ENCODE data around the gene PPP1CA. TPM values are rescaled to one million over a fixed set of nuclear protein-coding genes. Genes with fewer than 3 reads are reported as not detected.

PPP1CA gene
- total RNA-seq, 3 donors from 2014 or later: 130 to 239 (median 209) TPM

DNA sequence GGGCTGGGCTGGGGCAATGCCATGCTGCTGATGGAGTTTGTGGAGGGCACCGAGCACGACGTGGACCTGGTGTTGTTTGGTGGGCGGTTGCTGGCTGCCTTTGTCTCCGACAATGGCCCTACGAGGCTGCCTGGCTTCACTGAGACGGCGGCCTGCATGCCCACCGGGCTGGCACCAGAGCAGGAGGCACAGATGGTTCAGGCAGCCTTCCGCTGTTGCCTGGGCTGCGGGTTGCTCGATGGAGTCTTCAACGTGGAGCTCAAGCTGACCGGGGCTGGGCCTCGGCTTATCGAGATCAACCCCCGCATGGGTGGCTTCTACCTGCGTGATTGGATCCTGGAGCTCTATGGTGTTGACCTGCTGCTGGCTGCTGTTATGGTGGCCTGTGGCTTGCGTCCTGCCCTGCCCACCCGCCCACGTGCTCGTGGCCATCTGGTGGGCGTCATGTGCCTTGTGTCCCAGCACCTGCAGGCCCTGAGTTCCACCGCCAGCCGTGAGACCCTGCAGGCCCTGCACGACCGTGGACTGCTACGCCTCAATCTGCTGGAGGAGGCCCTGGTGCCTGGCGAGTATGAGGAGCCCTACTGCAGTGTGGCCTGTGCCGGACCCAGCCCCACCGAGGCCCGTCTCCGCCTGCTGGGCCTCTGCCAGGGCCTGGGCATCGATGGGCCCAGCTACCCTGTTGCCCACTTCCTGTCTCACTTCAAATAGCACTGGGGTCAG, 22.4 kb upstream of the PPP1CA start:
- H3K4me1 ChIP-seq (ENCODE audit: low read depth): peaks cover 21% of the 10 kb centered on the region
- TF ChIP-seq, protein P1, sequence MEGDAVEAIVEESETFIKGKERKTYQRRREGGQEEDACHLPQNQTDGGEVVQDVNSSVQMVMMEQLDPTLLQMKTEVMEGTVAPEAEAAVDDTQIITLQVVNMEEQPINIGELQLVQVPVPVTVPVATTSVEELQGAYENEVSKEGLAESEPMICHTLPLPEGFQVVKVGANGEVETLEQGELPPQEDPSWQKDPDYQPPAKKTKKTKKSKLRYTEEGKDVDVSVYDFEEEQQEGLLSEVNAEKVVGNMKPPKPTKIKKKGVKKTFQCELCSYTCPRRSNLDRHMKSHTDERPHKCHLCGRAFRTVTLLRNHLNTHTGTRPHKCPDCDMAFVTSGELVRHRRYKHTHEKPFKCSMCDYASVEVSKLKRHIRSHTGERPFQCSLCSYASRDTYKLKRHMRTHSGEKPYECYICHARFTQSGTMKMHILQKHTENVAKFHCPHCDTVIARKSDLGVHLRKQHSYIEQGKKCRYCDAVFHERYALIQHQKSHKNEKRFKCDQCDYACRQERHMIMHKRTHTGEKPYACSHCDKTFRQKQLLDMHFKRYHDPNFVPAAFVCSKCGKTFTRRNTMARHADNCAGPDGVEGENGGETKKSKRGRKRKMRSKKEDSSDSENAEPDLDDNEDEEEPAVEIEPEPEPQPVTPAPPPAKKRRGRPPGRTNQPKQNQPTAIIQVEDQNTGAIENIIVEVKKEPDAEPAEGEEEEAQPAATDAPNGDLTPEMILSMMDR (IDR thresholded peaks at IDR 0.05): no peak
- no peak for DNase-seq
- no peak overlapping the region for H3K4me3 ChIP-seq
- intact Hi-C loops (cut with DNase I, micrococcal nuclease): no loop called here
- peaks cover 3% of the 10 kb centered on the region for H3K36me3 ChIP-seq (ENCODE audit: low read depth)
- ATAC-seq: no peak
- no peaks in the 10 kb centered on the region for H3K9me3 ChIP-seq

DNA sequence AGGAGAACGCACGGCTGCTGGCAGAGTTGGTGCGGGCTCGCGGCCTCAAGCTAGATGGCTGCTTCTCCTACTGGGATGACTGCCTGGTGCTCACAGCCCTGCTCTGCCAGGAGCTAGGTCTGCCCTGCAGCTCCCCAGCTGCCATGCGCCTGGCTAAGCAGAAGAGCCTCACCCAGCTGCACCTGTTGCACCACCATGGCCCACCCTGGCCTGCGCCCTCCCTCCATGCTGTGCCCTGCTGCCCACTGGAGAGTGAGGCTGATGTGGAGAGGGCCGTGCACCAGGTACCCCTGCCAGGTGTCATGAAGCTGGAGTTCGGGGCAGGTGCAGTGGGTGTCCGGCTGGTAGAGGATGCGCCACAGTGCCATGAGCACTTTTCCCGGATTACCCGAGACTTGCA, 21.8 kb upstream of the PPP1CA start:
- Histone ChIP-seq H3K9me3 (no peaks in the 10 kb centered on the region), H3K36me3 (ENCODE audit: low read depth) (peaks cover 3% of the 10 kb centered on the region), H3K4me1 (ENCODE audit: low read depth) (peaks cover 18% of the 10 kb centered on the region), H3K4me3 (no peak overlapping the region)
- TF ChIP-seq, protein P1 (IDR thresholded peaks at IDR 0.05): no peak
- intact Hi-C loops (cut with DNase I, micrococcal nuclease): no loop called here
- DNase-seq: no peak
- no peak for ATAC-seq

DNA sequence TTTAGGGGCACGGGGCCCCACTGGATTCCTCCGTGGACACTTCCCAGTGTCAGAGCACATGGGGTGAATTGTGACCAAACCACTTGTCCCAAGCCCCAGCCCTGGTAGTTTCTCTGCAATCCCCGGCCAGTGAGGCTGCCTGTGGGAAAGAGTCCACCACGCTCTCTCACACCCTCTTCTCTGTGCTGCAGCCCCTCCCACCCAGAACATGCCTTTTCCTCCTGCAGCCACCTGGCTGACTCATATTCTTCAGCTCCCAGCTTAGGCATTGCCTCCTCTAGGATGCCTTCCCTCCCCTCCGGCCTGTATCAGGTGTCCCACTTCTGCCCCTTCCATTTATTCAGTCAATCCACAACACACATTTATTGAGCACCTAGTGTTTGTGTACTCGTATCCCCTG, 21.2 kb upstream of the PPP1CA start:
- ATAC-seq: no peak
- TF ChIP-seq, protein P1 (IDR thresholded peaks at IDR 0.05): no peak
- Histone ChIP-seq H3K4me3 (no peak overlapping the region), H3K36me3 (ENCODE audit: low read depth) (peaks cover 3% of the 10 kb centered on the region), H3K4me1 (ENCODE audit: low read depth) (peaks cover 18% of the 10 kb centered on the region), H3K9me3 (no peaks in the 10 kb centered on the region)
- DNase-seq: no peak
- intact Hi-C loops (cut with DNase I, micrococcal nuclease): no loop called here

DNA sequence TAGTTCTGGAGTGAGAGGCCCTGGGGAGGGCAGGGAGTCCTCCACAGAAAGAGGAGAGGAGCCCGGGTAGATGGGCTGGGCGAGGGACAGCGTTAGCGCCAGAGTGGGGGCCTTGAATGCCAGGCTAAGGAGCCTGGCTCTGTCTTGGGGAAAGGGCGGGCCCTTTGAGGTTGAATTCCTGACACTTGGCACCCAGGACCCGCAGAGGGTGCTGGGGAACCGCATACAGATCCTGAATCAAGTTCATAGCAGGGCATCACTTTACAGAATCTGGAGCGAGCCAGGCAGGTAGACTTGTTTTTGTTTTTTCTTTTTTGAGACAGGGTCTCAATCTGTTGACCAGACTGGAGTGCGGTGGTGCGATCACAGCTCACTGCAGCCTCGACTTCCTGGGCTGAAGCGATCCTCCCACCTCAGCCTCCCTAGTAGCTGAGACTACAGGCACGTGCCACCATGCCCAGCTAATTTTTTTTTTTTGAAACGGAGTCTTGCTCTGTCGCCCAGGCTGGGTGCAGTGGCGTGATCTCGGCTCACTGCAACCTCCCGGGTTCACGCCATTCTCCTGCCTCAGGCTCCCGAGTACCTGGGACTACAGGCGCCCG, 19.9 kb upstream of the PPP1CA start:
- Histone ChIP-seq H3K9me3 (no peaks in the 10 kb centered on the region), H3K4me1 (ENCODE audit: low read depth) (peaks cover 18% of the 10 kb centered on the region), H3K4me3 (no peak overlapping the region), H3K36me3 (ENCODE audit: low read depth) (peaks cover 3% of the 10 kb centered on the region)
- no peak for DNase-seq
- peak; percentile 8 for ATAC-seq
- TF ChIP-seq, protein P1 (IDR thresholded peaks at IDR 0.05): no peak
- intact Hi-C loops (cut with DNase I, micrococcal nuclease): no loop called here

DNA sequence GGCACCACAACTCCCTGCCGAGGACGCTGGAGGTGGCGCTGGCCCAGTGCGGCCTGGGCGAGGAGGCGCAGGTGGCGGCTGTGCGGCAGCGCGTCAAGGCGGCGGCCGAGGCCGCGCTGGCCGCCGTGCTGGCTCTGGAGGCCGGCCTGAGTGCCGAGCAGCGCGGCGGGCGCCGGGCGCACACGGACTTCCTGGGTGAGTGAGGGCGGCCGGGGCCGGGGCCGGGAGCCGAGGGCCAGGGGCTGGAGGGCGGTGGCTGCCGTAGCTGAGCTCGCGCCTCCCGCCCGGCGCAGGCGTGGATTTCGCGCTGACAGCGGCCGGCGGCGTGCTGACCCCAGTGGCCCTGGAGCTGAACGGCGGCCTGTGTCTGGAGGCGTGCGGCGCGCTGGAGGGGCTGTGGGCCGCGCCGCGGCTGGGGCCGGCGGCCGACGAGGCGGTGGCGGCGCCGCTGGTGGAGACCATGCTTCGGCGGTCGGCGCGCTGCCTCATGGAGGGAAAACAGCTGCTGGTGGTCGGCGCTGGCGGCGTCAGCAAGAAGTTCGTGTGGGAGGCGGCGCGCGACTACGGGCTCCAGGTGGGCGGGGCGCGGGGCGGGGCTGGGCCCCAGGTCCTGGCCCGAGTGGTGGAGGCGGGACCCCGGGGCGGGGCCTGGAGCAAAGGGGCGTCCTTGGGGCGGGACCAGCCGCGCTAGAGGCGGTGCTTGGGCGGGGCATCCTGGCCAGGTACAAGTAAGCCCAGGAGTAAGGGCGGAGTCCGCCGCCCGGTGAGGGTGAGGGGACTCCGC, 19.2 kb upstream of the PPP1CA start:
- TF ChIP-seq, protein P1 (IDR thresholded peaks at IDR 0.05): peak; percentile 6
- H3K4me3 ChIP-seq: peak overlapping the region; percentile 34
- intact Hi-C loops (cut with DNase I, micrococcal nuclease): no loop called here

More for the DNA sequence above, 19.2 kb upstream of the PPP1CA start:
- no peaks in the 10 kb centered on the region for H3K9me3 ChIP-seq
- H3K4me1 ChIP-seq (ENCODE audit: low read depth): peaks cover 22% of the 10 kb centered on the region
- peaks cover 3% of the 10 kb centered on the region for H3K36me3 ChIP-seq (ENCODE audit: low read depth)
- ATAC-seq (peak; percentile 95), DNase-seq (peak; percentile 99 to 100 (median 99))
